HG02973 (cell line): Measurements from ENCODE around the gene LAMC3.

Experiments used
- ATAC-seq: cut with Tn5 transposase; IDR thresholded peaks from one replicate; pipeline ENCODE4 v1.9.1; 2021; ENCODE audit warnings: moderate library complexity; ENCODE audit not compliant: unreplicated experiment

Gene LAMC3

DNA sequence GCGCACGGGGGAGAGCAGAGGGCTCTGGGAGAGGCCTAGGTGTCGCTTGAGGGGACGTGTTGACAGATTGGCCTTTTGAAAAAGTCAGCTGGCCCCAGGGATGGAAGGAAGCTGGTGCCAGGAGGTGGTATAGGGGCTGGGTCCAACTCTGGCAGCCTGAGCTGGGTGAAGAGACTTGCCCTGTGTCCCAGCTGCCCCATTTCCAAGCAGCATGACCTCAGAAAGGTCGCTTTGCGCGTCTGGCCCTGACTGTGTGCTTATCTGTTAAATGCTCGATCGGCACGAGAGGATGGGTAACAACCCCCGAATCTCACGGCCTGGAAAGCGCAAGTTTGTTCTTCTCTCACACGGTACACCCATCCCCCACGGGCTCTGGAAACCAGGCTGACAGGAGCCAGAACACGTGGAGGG lies 31.2 kb upstream of the LAMC3 start:
- no peak for ATAC-seq

DNA sequence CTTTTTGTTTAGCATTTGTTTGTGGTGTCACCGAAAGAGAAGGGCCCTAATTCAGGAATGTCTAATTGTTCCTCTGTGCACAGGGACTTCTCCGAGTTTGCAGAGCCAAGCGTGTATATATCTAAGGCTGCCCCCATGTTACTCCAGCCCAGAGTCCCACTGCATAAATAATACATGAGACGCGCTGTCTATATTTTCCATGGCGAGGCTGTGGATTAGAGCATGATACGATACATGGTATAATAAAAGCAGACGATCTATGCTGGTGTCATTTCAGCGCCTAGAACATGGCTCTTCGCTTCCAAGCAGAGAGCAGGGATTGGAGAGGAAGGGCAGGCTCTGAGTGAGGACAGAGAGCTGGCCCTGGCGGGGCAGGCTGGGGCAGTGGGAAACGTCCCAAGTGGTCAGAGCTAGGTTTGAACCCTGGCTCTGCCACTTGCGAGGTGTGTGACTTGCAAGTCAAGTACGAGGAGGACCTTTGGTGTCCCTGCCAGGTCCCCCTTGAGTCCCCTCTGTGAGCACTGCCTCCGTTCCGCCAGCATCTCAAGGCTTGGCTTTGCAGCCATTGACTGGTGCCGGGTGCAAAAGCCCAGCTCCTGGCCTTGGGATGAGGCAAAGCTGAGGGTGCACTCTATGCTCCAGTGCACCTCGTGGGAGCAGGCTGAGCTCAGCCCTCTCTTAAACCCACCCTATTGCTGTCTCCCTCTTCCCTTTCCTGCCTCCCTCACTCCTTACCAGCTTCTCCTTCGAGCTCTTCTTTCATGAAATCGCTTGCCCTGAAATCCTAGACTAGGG lies 29.2 kb upstream of the LAMC3 start:
- no peak for ATAC-seq

- no peak for ATAC-seq
Observed at GRCh38 chr9:130980526-130980925, 28.4 kb upstream of the LAMC3 start.

DNA sequence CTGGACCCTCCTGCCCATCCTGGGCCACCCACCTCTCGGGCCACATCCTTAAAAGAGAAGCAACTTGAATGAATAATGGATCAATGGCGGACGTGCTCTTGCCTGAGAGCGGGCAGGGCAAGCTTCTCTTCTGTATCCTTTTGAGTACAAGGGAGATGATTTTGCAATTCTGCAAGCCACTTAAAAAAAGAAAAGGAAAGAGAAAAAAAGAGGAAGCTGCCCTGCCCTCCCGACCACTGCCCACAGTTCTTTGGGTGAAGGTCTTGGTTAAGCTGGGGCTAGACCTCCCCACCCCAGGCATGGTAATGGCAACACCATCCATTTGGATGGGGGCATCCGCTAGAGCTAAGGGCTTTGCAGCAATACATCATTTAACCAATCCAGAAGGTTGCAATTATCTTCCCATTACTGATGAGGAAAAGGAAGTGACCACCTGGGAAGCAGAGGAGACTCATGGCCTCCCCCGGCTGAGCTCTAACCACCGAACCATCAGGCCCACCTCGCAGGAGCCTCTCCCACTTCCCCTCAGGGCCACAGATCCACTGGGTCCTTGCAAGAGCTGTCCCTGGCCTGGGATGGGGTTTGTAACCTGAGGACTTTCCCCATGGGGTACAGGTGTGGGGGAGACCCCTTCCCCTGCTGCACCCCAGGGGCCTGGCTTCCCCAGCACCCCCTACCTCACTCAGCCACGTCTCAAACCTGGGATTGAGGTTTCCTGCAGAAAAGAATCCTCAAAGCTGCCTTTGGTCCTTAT lies 27.8 kb upstream of the LAMC3 start:
- ATAC-seq, result no peak

DNA sequence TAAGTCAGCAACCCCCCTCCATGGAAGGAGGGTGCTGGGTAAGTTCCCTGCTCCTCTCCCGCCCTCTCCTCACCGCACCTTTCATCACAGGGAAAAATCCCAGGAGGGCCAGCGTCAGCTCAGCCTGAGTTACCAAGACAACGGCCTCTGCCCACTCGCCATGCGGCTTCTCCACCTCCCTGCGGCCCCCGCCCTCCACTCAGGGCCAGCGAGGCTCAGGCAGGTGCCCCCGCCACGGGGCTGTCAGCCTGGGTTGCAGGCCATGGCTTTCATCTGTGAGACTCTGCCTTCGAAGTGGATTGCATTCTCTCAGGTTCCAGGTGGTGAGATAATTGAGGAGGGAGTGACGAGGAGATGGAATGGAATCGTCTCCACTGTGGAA lies 27.2 kb upstream of the LAMC3 start:
- no peak for ATAC-seq

GRCh38 chr9:130982636-130983358 lies 26.2 kb upstream of the LAMC3 start:
- no peak for ATAC-seq

GRCh38 chr9:130983359-130983670 lies 25.7 kb upstream of the LAMC3 start:
- ATAC-seq, result no peak

GRCh38 chr9:130983970-130984369 lies 25.0 kb upstream of the LAMC3 start:
- ATAC-seq, result no peak

DNA sequence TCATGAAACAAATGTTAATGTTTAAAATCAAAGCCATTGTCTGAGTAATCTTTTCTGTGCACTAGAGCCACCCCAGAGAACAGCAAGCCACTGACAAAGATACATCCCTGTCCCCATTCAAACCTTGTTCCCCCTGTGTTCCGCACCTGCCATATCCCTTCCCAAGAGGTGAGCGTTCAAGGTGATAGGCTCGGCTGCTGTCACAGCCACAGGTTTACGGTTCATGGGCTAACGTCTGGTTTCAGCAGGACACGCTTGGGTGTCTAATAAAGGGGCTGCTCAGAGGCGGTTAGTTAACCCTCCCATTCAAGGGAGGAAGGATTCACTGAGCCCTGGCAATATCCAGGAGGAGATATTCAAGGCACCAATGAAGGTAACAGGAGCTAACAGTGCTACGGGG lies 24.5 kb upstream of the LAMC3 start:
- ATAC-seq, result no peak

- no peak for ATAC-seq
Observed at GRCh38 chr9:130985029-130985428, 23.9 kb upstream of the LAMC3 start.

DNA sequence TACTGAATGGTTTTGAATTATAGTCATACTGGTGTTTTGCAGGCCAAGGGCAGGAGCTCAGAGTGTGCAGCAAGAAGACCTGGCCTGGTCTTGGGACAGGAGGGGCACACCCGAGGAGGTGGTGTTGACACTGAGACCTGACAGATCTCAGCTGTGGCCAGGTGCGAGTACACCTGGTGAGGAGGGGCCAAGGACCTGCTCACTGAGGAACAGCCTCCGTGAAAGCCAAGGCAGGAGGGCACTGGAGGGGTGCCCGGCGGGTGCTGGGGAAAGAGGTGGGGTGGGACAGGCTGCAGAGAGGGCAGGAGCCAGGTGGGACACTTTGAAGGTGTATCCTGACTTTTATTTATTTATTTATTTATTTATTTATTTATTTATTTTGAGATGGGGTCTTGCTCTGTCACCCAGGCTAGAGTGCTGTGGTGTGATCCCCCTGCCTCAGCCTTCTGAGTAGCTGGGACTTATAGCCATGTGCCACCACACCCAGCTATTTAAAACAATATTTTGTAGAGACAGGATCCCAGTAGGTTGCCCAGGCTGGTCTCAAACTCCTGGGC lies 23.3 kb upstream of the LAMC3 start:
- no peak for ATAC-seq

DNA sequence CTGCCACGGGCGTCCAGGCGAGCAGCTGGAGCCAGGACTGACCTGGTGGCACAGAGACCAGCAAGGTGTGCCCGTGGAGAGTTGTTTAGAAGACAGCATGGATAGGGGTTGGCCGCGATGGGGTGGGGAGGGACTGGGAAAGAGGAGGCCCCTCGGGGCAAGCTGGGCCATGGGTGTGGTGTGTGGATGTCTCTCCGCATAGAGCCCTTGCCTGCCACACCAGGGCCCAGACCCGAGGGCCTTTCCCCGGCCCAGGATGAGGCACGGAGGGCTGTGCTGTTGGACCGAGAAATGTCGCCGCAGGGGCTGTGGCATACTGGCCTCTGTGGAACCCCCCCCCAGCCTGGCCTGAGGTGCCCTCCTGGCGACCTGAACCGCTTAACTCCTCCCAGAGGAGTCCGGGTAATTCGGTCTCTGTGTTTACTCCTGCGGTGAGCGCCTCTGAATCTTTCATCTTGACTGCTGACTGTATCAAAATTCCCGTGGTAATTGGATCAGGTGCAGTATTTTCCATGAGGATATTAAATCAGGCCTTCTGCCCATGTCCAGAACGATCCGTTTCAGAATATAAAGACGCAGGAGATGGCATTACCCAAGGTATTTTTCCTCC lies 22.5 kb upstream of the LAMC3 start:
- no peak for ATAC-seq

- no peak for ATAC-seq
Observed at GRCh38 chr9:130987054-130987453, 21.9 kb upstream of the LAMC3 start.

- ATAC-seq, result no peak
Observed at GRCh38 chr9:130987738-130988399, 21.1 kb upstream of the LAMC3 start.

GRCh38 chr9:130988400-130988747 lies 20.6 kb upstream of the LAMC3 start:
- ATAC-seq, result no peak

DNA sequence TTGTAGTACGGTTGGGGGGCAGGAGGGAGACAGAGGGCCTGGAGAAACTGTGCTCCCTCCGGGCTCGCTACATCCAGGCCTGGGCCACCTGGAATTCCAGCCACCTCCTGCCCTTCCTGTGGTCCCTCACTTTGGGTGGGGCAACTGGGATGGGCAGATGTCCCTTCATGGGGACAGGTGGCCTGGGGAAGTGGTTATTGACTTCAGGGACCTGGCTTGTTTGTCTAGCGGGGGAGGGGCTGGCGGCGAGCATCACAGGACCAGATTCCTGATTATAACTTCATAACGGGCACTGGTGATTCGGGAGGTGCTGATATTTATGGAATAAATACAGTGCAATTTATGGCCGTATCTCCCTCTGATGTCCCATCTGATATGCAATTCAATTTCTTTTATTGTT lies 20.1 kb upstream of the LAMC3 start:
- ATAC-seq, result no peak

DNA sequence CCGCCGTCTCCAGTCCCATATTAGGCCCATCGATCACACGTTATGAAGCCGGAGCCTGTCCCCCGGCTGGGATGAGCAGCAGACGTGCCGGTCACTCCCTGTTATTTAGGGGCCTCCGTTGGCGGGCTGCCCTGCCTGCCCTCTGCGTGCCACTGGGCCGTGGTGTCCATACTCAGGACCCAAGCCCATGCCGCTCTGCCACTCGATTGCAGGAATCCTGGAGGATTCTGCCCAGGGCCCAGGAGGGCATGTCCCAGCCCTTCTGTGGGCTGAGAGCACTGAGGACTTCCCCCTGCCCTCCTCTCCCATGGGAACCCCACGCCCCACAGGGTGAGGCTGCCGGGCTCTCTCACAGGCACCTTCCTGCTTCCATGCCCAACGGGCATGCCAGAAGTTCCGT lies 19.6 kb upstream of the LAMC3 start:
- ATAC-seq, result no peak

- no peak for ATAC-seq
Observed at GRCh38 chr9:130989891-130990290, 19.1 kb upstream of the LAMC3 start.

DNA sequence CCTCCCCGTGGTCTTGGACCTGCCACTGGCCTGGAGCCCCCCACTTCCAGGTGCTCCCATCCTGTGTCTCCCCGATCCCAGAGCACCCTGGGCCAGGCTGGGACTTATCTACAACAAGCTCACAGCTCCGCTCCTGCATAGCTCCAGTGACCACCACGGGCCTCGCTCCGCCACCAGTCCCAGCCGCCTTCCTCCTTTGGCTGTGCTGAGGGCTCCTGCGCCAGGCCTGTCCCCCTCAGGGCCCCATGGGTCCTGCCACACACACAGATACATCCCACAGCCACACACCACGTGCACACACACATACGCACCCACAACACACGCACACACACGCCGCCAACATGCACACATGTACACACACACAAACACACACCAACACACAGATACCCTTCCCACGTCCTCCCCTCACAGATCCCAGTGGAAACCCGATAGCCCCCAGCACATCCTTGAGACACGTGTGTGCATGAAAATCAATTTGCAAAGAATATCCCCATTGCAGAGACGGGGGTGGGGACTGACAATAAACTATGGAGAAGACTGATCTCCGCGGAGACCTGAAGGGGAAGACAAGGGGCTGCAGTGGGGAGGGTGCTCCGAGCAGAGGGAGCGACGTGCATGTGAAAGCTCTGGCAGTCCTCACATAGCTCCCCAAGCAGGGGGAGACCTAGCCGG lies 18.5 kb upstream of the LAMC3 start:
- ATAC-seq, result no peak
